GM15510 (cell line): ENCODE data around the gene DIS3L2.

ENCODE experiments used
- POLR2A ChIP-seq: IDR thresholded peaks from 3 replicates; pipeline ENCODE4 v1.6.1; 2011; ENCODE audit warnings: borderline replicate concordance; ENCODE audit not compliant: insufficient read length; ENCODE audit errors: extremely low read depth

Gene DIS3L2

DNA sequence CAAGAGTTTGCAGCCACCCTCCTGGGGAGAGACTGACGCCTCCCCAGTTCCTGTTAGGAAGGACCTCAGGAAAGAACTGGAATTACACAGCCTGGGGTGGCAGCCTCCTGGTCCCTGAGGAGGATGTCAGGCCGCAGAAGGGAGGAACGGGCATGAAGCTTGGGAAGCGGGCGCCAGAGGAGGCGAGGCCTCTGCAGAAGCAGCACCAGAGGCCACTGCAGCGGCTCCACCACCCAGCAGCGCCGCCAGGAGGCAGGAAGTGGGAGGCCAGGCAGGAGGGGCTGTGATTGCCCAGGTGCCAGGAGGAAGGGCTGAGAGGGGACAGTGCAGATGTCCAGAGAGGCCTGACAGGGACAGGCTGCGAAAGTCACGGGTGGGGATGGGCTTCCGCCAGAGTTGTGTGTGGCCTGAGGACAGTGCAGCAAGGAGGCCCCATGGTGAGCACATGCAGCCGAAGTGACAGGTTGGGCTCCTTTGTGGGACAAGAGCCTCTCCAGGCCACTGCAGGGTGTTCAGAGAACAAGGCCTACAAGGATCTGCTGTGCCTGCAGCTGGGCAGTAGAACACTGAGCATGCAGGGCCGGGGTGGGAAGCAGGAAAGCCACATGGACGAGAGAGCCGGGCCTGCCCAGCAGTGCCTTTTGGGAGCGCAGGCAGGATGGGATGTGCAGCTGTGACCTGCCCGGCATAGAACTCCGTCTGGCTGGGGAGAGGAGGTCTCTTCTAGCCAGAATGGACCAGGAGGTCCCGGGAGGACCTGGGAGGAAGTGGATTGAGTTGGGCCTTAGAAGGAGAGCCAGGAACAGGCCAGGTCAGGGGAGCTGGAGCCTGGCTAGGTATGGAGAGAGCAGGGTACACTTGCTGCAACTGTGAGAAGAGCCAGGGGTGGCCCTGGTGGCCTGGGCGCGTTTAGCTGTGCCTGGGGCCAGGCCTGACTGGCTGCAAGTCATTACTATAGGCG, 377.9 kb downstream of the DIS3L2 start:
- TF ChIP-seq POLR2A, result no peak

DNA sequence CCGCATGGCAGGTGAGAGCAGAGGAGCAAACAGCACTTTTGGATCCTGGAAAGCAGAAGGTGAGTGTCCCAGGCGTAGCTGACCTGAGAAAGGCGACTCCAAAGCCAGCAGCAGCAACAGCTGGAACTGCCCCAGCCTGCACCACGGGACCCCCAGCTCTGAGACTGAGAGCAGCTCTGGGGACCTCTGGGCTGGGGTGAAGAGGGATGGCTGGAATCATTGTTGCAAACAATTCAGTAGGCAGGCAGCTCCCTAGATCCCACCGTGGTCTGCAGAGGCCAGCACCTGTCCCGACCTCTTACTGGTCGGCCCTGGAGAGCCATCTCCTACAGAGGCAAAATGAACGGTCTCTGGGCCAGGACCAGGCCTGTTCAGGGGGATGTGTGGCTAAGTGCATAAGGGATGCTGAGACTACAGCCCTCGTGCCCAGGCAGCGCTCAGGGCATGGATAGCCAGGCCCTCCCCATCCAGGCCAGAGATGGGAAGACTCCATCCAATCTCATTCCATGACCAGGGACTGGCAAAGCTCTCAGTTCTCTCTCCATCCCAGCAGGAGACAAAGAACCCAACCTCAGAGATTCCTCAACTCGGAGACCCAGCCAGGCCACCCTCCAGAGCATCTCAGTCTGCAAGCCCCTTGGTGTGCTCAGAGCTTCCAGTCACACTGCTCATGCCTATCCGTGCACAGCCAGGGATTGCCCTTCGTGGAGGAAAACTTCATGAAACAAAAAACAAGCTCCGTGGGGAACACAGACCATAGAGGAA, 378.8 kb downstream of the DIS3L2 start:
- no peak for TF ChIP-seq POLR2A

DNA sequence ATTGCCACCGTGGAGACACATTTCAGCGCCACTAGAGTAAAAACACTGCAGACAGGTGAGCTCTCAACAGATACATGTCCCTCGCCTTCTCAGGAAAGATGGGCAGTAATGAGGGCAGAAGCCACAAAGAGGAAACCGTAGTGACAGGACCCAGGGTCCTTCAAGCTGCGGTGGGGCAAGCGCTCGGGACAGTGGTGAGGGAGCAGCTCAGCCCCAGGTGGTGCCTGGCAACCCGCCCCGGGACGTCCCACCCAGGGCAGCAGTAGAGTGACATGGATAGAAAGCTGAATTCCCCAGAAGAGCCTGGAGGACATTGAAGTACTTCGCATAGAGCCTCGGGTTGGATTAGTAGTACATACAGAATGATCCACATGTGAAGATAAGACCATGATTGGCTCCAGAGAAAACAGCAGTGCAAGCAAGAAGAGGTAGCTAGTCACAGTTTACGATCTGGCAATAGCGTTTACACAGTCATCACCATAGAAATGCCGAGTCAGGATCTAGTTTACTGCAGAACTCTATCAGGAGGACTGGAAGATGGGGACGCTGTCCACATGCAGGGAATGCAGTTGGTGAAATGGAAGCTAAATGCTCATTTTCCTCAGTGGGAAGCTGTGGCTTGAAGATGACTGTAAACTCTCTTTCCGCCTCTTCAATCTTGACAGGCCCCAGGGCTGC, 379.7 kb downstream of the DIS3L2 start:
- no peak for TF ChIP-seq POLR2A

DNA sequence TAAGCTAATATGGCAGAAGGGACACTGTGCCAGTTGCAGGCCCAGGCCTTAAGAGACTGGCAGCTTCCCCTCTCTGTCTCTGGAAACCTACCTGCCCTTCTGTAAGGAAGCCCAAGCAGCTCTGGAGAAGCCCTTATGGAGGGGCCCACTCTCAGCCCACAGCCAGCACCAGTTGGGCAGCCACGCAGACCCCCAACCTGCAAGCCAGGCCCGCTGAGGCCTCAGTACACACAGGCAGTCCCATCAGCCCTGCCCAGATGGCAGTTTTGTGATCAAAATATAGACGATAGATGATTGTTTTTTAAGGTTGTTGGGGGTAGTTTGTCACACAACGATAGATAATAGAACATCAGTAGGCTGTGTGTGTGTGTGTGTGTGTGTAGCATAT, 380.2 kb downstream of the DIS3L2 start:
- TF ChIP-seq POLR2A, result no peak

DNA sequence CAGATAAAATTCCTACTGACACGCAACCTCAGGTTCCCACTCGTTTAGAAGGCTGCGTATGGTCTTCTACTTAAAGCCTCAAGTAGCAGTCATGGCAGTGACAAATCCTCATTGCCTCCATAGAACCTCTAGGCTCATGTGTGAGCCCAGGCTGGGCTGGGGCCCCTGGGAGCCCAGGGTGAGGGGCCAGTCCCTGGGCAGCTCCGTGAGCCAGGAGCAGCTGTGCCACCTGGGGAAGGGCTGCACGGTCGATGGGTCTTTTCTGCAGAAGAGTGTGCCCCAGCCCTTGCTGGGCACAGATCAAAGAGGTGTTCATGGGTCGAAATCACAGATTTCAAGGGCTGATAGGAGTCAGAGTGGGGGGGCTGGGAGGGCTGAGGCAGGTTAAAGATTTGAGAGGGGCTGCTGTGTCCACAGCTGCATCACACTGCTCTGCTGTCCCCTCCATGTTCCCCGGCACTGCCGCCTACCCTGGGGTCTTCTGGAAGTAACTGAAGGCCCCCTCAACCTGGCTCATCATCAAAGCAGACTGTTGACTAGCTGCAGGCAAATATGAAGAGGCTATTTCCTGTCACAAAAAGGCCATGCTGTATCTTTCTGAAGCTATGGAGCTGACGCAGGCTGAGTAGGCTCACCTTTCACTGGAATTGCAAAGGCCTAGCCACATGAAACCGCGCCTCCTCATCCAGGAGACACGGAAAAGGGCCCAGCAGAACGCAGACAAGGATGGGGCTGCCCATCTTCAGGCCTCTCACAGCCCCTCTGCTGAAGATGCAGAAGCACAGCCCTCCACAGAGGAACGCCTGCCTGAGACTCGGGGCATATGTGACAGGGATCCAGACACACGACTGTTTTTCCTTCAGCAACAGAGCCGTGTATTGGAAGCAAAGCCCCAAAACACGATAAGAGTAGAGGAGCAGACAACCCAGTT, 381.4 kb downstream of the DIS3L2 start:
- no peak for TF ChIP-seq POLR2A

DNA sequence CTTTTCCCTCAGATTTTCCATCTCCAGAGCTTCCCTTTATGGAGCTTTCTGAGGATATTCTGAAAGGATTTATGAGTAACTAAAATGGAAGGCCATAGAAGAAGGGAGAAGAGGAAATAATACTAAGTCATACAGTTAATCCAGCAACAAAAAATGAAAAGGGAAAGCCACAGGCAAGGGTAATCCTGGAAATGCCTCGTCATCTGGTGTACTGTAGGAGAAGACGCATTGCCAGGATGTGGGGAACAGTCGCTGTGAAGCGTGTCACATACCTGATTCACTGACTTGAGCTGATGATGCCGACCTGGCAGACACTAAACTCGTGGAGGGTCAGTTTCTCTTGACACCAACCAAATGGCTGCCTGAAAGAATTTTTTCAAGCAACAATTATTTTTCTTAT, 382.3 kb downstream of the DIS3L2 start:
- TF ChIP-seq POLR2A, result no peak

DNA sequence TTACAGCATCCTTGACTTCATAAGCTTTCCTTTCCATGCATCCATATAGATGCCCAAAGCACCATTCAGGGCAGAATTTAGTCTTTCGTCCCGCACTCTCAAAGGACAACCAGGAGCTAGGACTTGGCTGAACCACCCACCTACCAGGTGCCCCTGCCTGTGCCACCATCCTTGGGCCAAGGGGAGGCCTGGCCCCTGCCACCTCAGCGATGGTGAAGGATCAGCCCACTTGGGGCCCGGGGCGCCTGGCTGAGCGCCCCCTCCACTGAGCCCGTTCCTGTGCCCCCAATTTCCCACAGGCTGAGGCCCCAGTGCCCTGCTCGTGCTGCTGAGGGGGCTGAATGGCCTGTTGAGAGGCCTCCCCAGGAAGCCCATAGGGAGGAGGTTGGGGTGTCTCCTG, 383.7 kb downstream of the DIS3L2 start:
- TF ChIP-seq POLR2A, result no peak

DNA sequence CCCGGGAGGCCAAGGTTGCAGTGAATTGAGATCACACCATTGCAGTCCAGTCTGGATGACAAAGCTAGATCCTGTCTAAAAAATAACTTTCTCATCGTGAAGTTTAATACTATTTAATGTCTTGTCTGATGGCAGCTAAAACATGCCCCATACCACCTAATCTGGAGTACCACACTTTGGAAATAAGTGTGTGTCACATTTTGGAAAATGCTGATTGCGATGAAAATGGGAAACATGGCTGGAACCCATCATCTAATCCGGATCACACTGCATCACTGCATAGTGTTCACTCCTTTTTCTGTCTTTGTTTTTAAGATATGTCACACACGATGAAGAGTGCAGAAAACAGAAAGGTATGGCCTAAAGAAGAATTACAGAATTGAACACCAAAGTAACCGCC, 385.9 kb downstream of the DIS3L2 start:
- no peak for TF ChIP-seq POLR2A

DNA sequence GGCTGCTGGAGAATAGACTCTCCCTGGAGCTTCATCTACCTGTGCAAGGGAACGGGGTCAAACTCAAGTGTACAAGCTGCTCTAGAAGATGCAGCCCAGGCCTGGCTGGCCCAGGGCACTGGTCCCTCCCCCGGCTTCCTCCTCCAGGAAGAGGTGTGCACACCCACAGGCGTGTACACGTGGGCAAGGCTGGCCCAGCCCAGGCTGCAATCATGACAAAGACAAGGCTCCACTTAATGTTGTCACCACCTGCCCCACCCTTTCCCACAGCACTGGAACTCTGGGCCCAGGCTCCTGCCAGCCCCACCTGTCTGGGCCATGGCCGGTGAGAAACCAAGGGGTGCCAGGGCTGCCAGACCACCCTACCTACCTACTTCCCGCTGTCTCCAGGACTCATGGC, 387.4 kb downstream of the DIS3L2 start:
- no peak for TF ChIP-seq POLR2A

DNA sequence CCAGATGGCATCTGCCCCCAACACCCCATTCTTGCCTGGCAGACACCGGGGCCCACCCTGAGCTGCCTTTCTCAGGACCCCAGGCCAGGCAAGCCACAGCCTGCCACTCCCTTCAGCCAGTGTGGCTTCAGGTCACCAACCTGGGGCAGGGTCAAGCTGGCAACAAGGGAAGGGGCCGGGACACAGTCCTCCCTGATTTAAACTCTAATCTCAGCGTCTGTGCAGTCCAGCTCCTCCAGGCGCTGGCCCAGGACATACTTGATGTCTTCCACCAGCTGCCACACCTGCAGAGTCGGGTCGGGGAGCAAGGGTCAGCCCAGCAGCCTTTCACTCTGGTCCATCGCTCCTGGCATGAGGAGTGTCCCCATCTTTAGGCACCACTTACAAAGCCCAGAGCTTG, 388.0 kb downstream of the DIS3L2 start:
- no peak for TF ChIP-seq POLR2A

DNA sequence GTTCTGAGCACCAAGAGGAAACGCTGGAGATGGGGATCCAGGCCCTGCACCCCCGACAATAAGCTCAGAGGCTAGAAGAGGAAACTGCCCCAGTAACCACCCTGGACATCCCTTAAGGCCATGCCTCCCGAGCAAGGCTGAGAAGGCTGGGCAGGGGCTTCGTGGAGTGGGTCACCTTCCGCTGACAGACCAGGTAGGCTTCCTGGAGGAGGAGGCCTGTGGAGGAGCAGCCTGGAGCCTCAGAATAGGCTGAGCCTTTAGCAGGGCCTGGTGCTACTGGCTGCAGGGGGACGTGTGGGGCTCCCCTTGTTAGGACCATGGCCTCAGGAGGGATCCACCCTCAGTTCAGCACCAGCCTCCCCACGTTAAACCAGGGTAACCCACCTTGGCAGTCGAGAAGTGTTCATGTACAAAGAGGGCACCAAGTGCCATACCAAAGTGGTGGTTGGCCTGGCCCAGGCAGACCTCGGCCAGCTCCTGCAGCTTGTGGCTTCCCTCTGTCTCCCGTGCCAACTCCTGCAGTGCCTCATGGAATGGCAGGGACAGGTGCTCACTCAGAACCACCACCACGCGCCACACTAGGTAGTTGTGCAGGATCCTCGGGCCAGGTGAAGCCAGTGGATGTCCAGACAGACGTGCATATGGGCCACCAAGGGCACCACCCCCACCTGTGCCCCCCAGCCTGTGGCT, 388.6 kb downstream of the DIS3L2 start:
- TF ChIP-seq POLR2A, result no peak

DNA sequence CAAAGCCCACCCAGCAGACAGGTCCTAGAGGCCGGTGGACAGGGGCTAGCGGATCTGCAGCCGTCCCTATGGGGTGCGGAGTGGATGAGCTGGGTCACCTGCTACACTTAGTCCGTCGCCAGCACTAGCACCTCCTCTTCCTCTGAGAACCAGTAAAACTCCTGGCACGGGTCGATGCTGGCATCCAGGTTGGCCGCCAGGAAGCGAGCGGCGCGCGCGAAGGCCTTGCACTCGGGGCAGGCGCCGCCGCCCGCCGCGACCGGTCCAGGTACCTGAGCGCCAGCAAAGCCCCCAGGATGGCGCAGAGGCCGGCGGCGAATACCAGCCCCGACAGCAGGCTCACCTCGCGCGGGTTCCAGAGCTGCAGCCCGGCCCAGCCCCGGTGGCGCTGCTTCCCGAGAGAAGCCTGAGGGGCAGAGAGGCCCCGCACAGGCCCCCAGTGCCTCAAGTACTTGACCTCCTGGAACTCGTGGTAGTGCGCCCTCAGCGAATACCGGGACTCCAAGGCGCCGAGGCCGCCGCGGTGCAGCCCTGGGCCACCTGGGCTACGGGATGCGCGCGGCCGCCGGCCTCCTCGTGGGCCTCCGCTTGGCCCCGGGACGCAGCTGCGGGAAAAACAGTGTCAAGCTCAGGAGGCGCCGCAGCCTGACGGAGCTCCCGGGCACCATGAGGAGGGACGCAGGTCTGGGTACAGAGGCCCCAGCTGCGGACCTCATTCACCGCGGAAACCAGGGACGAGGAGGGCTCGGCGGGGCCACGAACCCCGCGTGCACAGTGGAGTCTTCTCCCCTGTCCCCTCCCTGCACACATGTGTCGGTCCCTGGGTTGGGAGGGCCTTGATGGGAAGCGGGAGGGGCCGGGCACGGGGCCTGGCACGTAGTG, 389.5 kb downstream of the DIS3L2 start:
- no peak for TF ChIP-seq POLR2A
